ENCODE data around the gene RPS3. TPM values are rescaled to one million over a fixed set of nuclear protein-coding genes. Genes with fewer than 3 reads are reported as not detected.

The RPS3 gene
- polyA plus RNA-seq, 2 of the 4 experiments (the other 2 are of a cell fraction), result 3,468 to 3,544 TPM

- no peak for TF ChIP-seq SMC3 (IDR thresholded peaks at IDR 0.05)
These were observed 30.8 kb downstream of the RPS3 start (continued) for GRCh38 chr11:75429902-75430713.

GRCh38 chr11:75430714-75431532, 31.6 kb downstream of the RPS3 start:
- no peak for ATAC-seq
- DNase-seq (ENCODE audit: low read depth in 1 of 2, low spot score in 1 of 2), result no peak
- FAIRE-seq, result no peak
- POLR2A ChIA-PET, result interaction anchor here (0.6 to 1.0 kb wide), 3 partner anchors 10 to 31 kb away, joined by 3 to 4 read pairs (median 3); no protein-coding TSS in a partner anchor
- TF ChIP-seq TP53 (CRISPR knock-in tag; IDR thresholded peaks at IDR 0.05) (no peak), FOSB (CRISPR knock-in tag; IDR thresholded peaks at IDR 0.05) (no peak), MAX (IDR thresholded peaks at IDR 0.05) (no peak), FOSL2 (IDR thresholded peaks at IDR 0.05) (no peak), FOSL2 (CRISPR knock-in tag; IDR thresholded peaks at IDR 0.05) (no peak), BHLHE40 (IDR thresholded peaks at IDR 0.05; ENCODE audit: low read depth, low read length) (no peak)
- Histone ChIP-seq H3K27ac (peak overlapping the region; percentile 65 to 93), H3K4me2 (peak overlapping the region; percentile 81), H3K9me3 (peaks cover 6% of the 10 kb centered on the region; the same call in 2 of the 3 replicates), H3K4me3 (peak overlapping the region; percentile 45), H3K4me1 (peaks cover 8% of the 10 kb centered on the region; the same call in 1 of the 3 replicates)
- 87% methylated on average over 32 of the region's 32 CpGs for WGBS (ENCODE audit: missing lambda C conversion rate)
- CTCF ChIA-PET, result interaction anchor here (0.8 to 16.5 kb wide), 9 partner anchors 8 to 128 kb away, joined by 3 to 231 read pairs (median 9); partner anchors contain the start of gene RPS3

- FAIRE-seq (no peak), ATAC-seq (peak; percentile 28 to 66; a peak in 4 of 6 replicates), DNase-seq (ENCODE audit: low read depth in 1 of 2, low spot score in 1 of 2) (peak in 1 of 2 experiments; percentile 32)
- TF ChIP-seq MYC (IDR thresholded peaks at IDR 0.05; ENCODE audit: borderline replicate concordance, low read length), result no peak
- no peak for TF ChIP-seq RAD21 (conservative IDR thresholded peaks at IDR 0.05 in 1 of 2, IDR thresholded peaks at IDR 0.05 in 1 of 2)
- no peak for TF ChIP-seq ATOH8 (CRISPR knock-in tag; IDR thresholded peaks at IDR 0.05; ENCODE audit: low read depth)
- no peak for TF ChIP-seq RARB (CRISPR knock-in tag; IDR thresholded peaks at IDR 0.05)
- no peak for TF ChIP-seq HOXB13 (CRISPR knock-in tag; IDR thresholded peaks at IDR 0.05; ENCODE audit: low read depth)
- TF ChIP-seq EHF (CRISPR knock-in tag; IDR thresholded peaks at IDR 0.05), result no peak
- no peak for TF ChIP-seq ZC3H11A (IDR thresholded peaks at IDR 0.05)
- no peak for TF ChIP-seq CTCF (IDR thresholded peaks at IDR 0.05)
- TF ChIP-seq FOSB (CRISPR knock-in tag; IDR thresholded peaks at IDR 0.05), result no peak
- TF ChIP-seq JUNB (IDR thresholded peaks at IDR 0.05), result no peak
- no peak for TF ChIP-seq SREBF2 (IDR thresholded peaks at IDR 0.05)
- no peak for TF ChIP-seq TFCP2L1 (CRISPR knock-in tag; IDR thresholded peaks at IDR 0.05)
- TF ChIP-seq FOSL2 (IDR thresholded peaks at IDR 0.05), result no peak
- TF ChIP-seq FOSL2 (CRISPR knock-in tag; IDR thresholded peaks at IDR 0.05), result no peak
- no peak for TF ChIP-seq E2F6 (IDR thresholded peaks at IDR 0.05; ENCODE audit: borderline replicate concordance, low read depth)
- no peak for TF ChIP-seq CBX2 (IDR thresholded peaks at IDR 0.05; ENCODE audit: borderline replicate concordance, low read depth)
- CTCF ChIA-PET, result interaction anchor here (0.6 to 9.5 kb wide), 12 partner anchors 9 to 466 kb away, joined by 3 to 99 read pairs (median 4); no protein-coding TSS in a partner anchor
- peaks cover 6% of the 10 kb centered on the region; the same call in 2 of the 3 replicates for H3K9me3 ChIP-seq
- peaks cover 8% of the 10 kb centered on the region; the same call in 1 of the 3 replicates for H3K4me1 ChIP-seq
- no peak overlapping the region for H3K4me2 ChIP-seq
- 73% methylated on average over 16 of the region's 16 CpGs for WGBS (ENCODE audit: missing lambda C conversion rate)
- H3K4me3 ChIP-seq, result no peak overlapping the region
- POLR2A ChIA-PET, result no interaction called here
- no peak overlapping the region for H3K27ac ChIP-seq
These were observed 32.5 kb downstream of the RPS3 start for GRCh38 chr11:75431533-75432525.

All from A549 (cell line).